NCI-H146 treated with DMSO at 0.1 percent for 48 hours (cell line): Measurements from ENCODE around the gene ENC1.

ENCODE experiments used
- DNase-seq: peaks from one replicate; lab custom pipeline; 2025; ENCODE audit not compliant: unreplicated experiment; lab: John Stamatoyannopoulos, UW

ENC1 gene

GRCh38 chr5:74612045-74612444, 28.5 kb downstream of the ENC1 start:
- DNase-seq, result no peak

DNA sequence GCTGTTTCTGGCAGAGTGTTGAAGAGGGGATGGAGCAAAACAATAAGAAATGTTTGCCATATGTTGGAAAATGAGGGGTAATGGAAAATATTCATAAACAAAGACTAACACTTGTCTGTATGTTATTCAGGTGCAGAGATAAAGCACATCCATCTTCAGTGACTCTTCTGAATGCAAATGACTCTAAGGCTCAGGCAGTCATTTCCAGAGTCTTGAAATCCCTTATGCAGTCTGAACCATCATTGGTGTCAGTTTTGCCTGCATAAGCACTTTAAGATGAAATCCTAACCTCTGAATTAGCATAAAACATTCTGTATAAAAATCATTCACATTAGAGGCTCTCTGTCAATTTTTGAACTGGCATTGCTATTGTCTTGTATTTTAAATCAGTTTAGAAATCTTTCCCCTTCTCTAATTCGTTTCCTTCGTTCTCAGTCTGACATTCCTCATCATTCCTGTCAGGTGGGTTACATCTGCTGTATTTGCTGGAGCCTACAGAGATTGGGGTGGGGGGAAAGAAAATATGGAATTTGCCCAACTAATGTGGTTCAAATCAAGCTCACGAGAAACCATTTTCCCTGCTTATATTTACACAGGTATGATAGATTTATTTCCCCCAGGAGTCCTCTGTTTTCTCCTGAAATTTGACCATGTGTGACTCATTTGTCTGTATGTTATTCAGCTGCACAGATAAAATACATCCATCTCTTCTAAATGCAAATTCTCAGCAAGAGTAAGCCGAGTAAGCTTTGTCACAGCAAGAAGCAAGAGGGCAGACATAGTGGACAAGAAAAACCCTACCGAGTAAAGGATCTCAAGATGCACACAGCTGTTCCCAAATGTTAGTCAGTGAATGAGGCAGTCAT, 31.6 kb downstream of the ENC1 start:
- no peak for DNase-seq

- no peak for DNase-seq
Measured at GRCh38 chr5:74605759-74606158, 34.8 kb downstream of the ENC1 start.

DNA sequence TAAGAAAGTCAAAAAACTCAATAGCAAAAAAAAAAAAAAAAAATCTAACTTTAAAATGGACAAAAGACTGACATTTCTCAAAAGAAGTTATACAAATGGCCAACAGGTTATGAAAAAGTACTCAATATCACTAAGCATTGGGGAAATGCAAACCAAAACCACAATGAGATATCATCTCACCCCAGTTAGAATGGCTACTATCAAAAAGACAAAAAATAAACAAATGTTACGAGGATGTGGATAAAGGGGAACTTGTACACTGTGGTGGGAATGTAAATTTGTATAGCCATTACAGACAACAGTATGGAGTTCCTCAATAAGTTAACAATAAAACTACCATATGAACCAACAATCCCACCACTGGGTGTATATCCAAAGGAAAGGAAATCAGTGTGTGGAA, 37.2 kb downstream of the ENC1 start:
- no peak for DNase-seq

DNA sequence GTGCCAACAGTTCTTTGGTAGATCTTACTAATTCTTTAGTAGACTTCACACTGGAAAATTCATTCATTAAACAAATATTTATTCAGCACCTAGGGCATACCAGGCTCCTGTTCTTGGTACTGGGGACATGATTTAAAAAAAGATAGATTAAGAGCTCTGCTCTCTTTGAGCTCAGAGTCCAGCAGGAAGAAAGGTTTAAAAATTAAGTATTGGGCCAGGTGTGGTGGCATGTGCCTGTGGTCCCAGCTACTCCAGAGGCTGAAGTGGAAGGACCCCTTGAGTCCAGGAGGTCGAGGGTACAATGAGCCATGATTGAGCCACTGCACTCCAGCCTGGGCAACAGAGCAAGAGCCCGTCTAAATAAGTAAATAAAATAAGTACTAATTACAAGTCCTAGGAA, 41.4 kb downstream of the ENC1 start:
- no peak for DNase-seq

GRCh38 chr5:74598731-74599130, 41.8 kb downstream of the ENC1 start:
- no peak for DNase-seq

- DNase-seq, result no peak
Measured at GRCh38 chr5:74596927-74597326, 43.6 kb downstream of the ENC1 start.

DNA sequence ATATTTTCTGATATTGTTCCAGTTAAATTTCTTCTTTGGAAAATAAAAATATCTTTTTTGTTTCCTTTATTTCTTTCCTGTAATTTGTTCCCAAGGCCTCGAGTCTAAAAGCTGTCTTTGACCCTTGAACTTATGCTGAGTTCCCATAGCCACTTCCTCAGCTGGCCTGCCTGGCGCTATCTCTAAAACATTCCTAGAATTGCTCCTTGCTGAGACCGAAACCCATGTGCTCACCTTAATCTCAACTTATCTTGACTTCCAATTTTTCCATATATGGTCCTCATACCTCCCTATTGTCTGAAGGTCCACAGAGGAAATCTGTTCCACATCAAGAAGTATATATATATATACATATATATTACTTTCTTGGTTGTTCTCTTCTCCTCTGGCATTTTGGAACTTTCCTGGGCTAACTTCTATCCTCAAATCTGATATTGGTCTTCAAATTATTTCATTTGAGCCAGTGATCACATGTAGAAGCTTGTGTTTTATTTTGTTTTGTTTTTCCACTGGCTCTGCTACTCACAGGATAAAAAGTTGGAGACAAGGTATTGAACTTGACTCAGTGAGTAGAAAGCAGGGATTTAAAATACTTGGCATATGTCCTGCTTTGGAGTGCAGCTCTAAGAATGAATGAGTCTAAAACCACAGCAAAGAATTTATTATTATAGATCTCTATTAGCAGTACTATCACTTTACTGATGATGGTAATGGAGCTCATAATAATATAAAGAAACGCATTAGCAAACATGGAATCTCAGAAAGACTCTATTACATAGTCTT, 45.2 kb downstream of the ENC1 start:
- no peak for DNase-seq

- no peak for DNase-seq
Measured at GRCh38 chr5:74594137-74595040, 46.1 kb downstream of the ENC1 start.

DNA sequence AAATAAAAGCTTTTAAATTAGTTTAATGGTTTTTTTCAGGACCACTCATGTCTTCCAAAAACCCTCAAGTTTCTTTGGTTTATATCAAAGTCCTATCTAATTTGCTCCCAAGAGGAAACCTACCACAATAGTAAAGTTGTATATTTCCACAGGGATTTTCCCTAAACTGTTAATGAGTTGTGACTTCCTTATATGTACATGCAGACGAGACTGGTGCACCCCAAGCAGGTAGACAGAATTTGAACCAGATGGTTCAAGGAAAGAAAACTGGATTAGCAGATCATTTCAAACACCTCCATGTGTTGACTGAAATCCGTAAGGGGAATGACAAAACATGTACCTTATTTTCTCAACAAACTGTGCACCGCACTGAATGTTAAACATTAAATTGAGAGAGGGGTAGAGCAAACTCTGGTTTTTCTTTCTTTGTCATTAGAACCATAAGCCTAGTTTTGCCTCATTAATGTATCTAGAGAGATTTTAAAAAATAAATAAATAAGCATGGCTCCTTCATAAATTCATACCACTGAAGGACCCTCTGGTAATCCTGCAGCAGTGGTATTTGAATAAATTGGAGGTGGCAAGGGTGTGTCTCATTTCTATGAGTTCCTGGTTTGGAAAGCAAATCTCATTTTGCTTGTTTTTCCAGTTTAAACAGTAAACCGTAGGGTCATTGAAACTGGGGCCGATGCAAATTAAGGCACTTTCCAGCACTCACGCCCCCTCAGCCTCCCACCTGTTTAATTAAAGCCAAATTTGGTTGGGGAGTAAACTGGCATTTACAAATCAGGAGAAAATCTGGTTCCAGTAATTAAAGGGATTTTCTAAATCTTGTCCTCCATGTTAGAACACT, 51.1 kb downstream of the ENC1 start:
- DNase-seq, result no peak

DNA sequence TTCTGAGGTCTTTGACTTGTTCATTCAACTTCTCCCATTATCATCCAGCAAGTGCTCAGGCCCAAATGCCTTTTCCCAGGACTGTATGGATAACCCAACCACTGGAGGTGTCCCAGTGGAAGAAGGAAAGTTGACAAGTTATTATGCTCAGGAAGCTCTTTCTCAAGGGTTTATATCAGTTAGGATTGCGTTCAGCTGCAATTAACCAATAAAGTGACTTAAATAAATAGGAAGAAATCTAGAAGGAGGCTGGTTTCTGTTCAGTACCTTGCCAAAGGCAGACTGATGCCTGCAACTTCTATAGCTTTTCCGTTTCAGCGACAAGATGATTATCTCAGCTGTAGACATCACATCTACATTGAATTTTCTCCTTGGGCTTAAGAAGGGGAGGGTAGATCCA, 52.1 kb downstream of the ENC1 start:
- no peak for DNase-seq

DNA sequence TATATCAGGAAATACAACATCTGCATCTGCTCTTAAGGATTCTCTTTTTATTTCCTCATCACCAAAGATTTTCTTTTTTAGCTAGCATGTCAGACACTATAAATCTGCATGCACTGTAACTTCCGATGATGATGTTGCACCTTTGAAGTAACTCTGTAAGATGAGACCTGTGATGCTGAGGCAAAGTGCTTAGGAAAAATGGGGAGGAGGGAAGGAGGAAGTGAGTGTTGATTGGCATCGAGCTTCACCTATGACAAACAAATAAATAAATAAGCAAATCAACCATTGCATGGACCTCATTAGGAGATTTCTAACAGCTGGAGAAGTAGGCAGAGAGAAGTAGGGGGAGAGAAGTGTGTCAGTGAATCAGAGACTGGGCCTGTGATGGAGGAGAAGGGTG, 52.6 kb downstream of the ENC1 start:
- no peak for DNase-seq

- DNase-seq, result no peak
Measured at GRCh38 chr5:74587300-74587699, 53.2 kb downstream of the ENC1 start.

DNA sequence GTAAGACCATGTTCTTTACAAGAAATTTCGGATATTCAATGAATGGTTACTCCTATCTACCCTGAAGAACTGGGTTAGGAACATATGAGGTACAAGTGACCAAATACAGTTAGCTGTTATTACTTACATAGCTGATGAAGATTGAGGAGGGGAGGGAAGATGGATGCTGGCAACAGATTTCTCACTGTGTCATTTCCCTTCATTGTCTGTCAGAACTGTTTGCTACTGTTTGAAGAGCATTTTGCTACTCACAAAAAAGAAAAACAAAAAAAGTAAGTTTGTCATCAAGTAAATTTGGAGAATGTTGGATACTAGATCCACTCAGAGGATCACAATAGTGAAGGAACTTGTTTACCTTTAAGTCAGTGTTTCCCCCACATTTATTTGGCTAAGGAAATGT, 53.7 kb downstream of the ENC1 start:
- no peak for DNase-seq

GRCh38 chr5:74582853-74583252, 57.7 kb downstream of the ENC1 start:
- no peak for DNase-seq

DNA sequence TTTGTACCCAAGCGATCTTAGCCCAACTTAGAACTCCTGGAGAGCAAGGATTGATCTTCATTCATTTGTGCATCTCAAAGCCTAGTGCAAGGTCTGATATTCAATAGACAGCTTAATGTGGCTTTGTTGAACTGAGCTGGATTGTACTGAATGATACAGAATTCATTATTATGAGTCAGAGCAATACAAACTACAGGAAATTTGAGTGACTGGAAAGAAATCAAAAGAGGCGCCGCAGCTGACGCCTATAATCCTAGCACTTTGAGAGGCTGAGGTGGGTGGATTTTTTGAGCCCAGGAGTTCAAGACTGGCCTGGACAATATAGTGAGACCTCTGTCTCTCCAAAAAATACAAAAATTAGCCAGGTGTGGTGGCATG, 58.6 kb downstream of the ENC1 start:
- no peak for DNase-seq

- DNase-seq, result no peak
Measured at GRCh38 chr5:74580729-74581109, 59.8 kb downstream of the ENC1 start.

GRCh38 chr5:74579215-74579614, 61.3 kb downstream of the ENC1 start:
- no peak for DNase-seq

DNA sequence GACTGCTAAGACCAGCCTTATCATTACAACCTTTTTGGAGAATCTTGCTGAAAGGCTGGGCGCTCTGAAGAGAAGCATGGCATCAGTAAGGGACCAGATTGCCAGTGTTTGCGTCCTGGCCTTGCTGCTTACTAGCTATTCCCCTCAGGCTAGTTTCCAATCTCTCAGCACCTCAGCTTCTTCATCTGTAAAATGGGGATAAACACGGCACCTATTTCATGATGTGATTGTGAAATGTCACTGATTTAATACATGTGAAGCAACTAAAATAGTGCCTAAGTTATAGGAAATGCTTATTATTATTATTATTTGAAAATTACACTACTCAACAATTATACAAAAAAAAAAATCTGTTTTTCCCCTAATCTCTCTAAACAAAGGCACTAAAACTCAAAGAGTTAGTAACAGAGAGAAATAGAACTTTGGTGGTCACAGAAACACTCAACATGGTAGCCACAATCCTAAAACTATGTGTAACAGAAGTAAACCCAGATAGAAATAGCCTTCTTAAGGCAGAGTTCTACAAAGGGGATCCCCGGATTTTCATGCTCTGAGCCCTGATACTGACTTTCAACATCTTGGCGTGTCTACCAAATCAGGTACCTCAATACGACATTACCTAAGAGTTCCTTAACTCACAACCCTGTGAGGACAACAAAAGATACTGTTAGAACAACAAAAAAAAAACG, 62.0 kb downstream of the ENC1 start:
- no peak for DNase-seq
